ENCODE measurements around the gene CACFD1. TPM values are rescaled to one million over a fixed set of nuclear protein-coding genes. Genes with fewer than 3 reads are reported as not detected.

Gene CACFD1
- total RNA-seq, 2 experiments from 2014 or later, result 0.38 to 1.1 TPM

GRCh38 chr9:133485531-133486260 is 25.9 kb downstream of the CACFD1 start:
- peak; percentile 57 for ATAC-seq
- Mint-ChIP-seq H3K4me1 (peaks cover 6% of the 10 kb centered on the region), H3K36me3 (no peaks in the 10 kb centered on the region), H3K4me3 (no peak overlapping the region), H3K27ac (no peak overlapping the region), H3K9me3 (ENCODE audit: low read depth) (no peaks in the 10 kb centered on the region), H3K27me3 (peaks cover 5% of the 10 kb centered on the region)
- CTCF ChIA-PET, result interaction anchor here (0.7 to 4.8 kb wide), 20 partner anchors 10 to 464 kb away, joined by 3 to 52 read pairs (median 4); partner anchors contain the start of genes REXO4, STKLD1, SURF1 and SURF2
- DNase-seq, result no peak

GRCh38 chr9:133487331-133487725 is 27.6 kb downstream of the CACFD1 start:
- H3K4me3 Mint-ChIP-seq, result no peak overlapping the region
- no peaks in the 10 kb centered on the region for H3K36me3 Mint-ChIP-seq
- no peak for DNase-seq
- CTCF ChIA-PET, result interaction anchor here (1.1 to 4.8 kb wide), 11 partner anchors 9 to 306 kb away, joined by 3 to 52 read pairs (median 6); partner anchors contain the start of genes CACFD1, REXO4 and STKLD1
- H3K4me1 Mint-ChIP-seq, result peaks cover 6% of the 10 kb centered on the region
- peaks cover 5% of the 10 kb centered on the region for H3K27me3 Mint-ChIP-seq
- H3K9me3 Mint-ChIP-seq (ENCODE audit: low read depth), result no peaks in the 10 kb centered on the region
- ATAC-seq, result no peak
- no peak overlapping the region for H3K27ac Mint-ChIP-seq

- peaks cover 5% of the 10 kb centered on the region for H3K27me3 Mint-ChIP-seq
- no peak overlapping the region for H3K27ac Mint-ChIP-seq
- no peaks in the 10 kb centered on the region for H3K9me3 Mint-ChIP-seq (ENCODE audit: low read depth)
- H3K4me1 Mint-ChIP-seq, result peaks cover 6% of the 10 kb centered on the region
- CTCF ChIA-PET, result interaction anchor here (0.9 to 4.8 kb wide), 5 partner anchors 84 to 458 kb away, joined by 3 to 52 read pairs (median 3); no protein-coding TSS in a partner anchor
- no peak for ATAC-seq
- DNase-seq, result no peak
- no peaks in the 10 kb centered on the region for H3K36me3 Mint-ChIP-seq
- H3K4me3 Mint-ChIP-seq, result no peak overlapping the region
Observed at GRCh38 chr9:133488686-133489252, 29.0 kb downstream of the CACFD1 start.

DNA sequence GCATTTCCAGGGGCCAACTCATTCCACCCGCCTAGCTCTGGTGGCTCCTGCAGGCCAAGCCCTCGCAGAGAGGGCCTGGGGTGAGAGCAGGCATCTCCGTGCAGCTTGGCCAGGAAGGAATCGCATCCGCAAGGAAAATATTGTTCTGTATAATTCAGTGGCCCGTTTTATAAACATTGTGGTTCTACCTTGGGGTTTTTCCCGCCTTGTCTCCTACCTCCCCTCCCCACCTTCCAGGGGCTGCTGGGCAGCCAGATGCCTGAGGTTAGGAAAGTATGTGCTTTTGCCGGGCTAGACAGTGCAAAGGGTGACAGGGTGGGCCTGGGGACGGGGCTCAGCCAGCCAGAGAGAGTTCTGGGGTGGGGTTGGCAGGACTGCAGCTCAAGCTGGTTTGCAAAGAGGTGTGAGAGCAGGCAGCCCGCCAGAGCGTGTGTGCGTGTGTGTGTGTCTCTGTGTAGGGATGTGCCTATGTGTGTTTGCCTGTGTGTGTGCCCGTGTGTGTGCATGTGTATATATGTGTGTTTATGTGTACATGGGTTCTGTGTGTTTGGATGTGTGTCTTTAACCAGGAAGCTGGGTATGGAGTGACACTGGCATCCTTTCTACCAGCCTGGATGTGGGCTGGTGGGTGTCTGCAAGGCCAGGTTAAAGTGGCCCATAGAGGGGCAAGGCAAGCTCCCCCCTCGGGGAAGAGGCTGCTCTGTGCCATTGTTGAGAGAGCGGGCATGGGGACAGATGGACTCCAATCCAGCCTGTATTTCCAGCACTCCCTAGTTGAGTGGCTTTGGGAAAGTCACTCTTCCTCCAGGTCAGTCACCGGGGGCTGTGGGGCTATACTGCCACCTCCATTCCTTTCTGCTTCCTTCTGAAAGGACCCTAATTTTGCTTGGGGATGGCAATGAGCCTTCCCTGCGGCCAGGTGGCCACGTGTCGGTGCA is 29.7 kb downstream of the CACFD1 start:
- no peak for DNase-seq
- Mint-ChIP-seq H3K4me1 (peaks cover 6% of the 10 kb centered on the region), H3K9me3 (ENCODE audit: low read depth) (no peaks in the 10 kb centered on the region), H3K27me3 (peaks cover 5% of the 10 kb centered on the region), H3K36me3 (no peaks in the 10 kb centered on the region), H3K27ac (no peak overlapping the region), H3K4me3 (no peak overlapping the region)
- CTCF ChIA-PET, result interaction anchor here (1.1 to 4.8 kb wide), 3 partner anchors 85 to 303 kb away, joined by 3 to 52 read pairs (median 3); no protein-coding TSS in a partner anchor
- no peak for ATAC-seq

DNA sequence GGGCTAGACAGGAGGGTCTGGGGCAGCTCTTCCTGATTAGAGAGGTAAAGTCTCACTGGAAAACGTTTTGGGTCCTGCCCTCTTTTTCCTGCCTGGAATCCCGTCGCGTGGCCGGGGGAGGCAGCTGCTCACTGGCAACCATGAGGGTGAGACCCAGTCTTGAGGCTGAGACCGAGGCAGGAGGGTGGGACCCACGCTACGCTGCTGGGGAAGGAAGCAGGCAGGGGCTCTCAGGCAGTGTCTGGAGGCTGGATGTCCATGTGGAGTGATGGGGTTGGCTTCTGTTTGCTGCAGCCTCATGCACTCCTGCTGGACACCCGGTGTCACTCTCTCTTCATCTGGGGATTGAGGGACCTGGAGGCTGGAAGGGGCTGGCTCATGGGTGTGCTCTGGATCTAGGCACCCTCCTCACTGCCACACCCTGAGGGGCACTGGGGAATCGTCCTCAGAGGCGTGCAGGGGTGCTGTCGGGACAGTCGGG is 30.5 kb downstream of the CACFD1 start:
- Mint-ChIP-seq H3K27ac (no peak overlapping the region), H3K9me3 (ENCODE audit: low read depth) (no peaks in the 10 kb centered on the region), H3K4me3 (no peak overlapping the region), H3K36me3 (no peaks in the 10 kb centered on the region), H3K4me1 (peaks cover 6% of the 10 kb centered on the region), H3K27me3 (peaks cover 5% of the 10 kb centered on the region)
- CTCF ChIA-PET, result interaction anchor here (0.8 to 4.8 kb wide), 2 partner anchors 303 to 858 kb away, joined by 3 to 52 read pairs; no protein-coding TSS in a partner anchor
- ATAC-seq, result no peak
- DNase-seq, result no peak

DNA sequence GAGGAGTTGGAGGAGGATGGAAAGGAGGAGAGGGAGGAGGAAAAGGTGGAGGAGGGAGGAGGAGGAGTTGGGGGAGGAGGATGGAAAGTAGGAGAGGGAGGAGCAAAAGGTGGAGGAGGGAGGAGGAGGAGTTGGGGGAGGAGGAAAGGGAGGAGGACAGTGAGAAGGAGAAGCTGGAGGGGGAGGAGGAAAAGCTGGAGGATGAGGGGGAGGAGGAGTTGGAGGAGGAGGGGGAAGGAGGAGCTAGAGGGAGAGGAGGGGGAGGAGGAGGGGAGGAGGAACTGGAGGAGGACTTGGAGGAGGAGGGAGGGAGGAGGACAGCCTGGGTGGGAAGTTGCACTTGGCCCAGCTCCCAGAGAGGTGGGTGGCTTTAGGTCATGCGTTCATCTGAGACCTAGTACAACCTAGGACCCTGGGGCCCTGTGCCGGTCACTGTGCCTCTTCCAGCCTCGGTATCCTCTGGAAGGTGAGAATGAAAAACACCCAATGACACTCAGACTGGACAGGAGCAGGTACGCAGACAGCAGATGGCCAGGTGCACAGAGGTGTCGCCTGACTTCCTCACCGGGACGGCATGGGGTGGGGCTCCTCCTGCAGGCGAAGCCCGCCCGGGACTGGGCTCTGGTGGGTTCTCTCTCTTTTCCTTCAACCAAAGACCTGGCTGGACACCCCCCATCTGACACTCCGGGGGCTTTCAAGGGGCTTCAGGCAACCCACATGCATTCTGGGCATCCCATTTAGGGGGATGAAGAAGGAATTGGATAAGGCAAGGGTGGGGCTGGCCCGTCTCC is 31.3 kb downstream of the CACFD1 start:
- DNase-seq (no peak), ATAC-seq (no peak)
- Mint-ChIP-seq H3K27ac (no peak overlapping the region), H3K27me3 (peaks cover 5% of the 10 kb centered on the region), H3K9me3 (ENCODE audit: low read depth) (no peaks in the 10 kb centered on the region), H3K4me3 (no peak overlapping the region), H3K4me1 (peaks cover 4% of the 10 kb centered on the region), H3K36me3 (no peaks in the 10 kb centered on the region)
- CTCF ChIA-PET, result interaction anchor here (0.8 kb wide), 1 partner anchor 857 kb away, joined by 3 read pairs; no protein-coding TSS in a partner anchor

DNA sequence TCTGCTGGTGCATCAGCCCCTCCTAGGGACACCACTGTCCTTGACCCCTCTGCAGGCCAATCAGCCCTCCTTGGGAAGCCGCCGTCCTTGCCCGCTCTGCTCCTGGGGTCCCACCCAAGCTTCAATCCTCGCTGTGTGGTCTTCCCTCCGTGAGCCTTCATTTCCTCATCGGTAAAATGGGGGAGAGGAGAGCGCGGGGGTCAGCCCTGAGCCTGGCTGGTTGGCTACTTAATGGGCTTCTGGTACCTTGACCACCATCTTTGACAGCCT is 31.8 kb downstream of the CACFD1 start:
- no peaks in the 10 kb centered on the region for H3K4me1 Mint-ChIP-seq
- H3K36me3 Mint-ChIP-seq, result no peaks in the 10 kb centered on the region
- H3K9me3 Mint-ChIP-seq (ENCODE audit: low read depth), result no peaks in the 10 kb centered on the region
- no peak for ATAC-seq
- CTCF ChIA-PET, result no interaction called here
- no peak overlapping the region for H3K4me3 Mint-ChIP-seq
- no peak overlapping the region for H3K27ac Mint-ChIP-seq
- DNase-seq, result no peak
- H3K27me3 Mint-ChIP-seq, result peaks cover 5% of the 10 kb centered on the region

- Mint-ChIP-seq H3K4me1 (no peaks in the 10 kb centered on the region), H3K9me3 (ENCODE audit: low read depth) (no peaks in the 10 kb centered on the region), H3K4me3 (no peak overlapping the region), H3K36me3 (no peaks in the 10 kb centered on the region), H3K27ac (no peak overlapping the region), H3K27me3 (peaks cover 5% of the 10 kb centered on the region)
- CTCF ChIA-PET, result no interaction called here
- ATAC-seq (no peak), DNase-seq (no peak)
Observed at GRCh38 chr9:133492061-133493021, 32.6 kb downstream of the CACFD1 start.

- DNase-seq, result no peak
- Mint-ChIP-seq H3K36me3 (no peaks in the 10 kb centered on the region), H3K27ac (no peak overlapping the region), H3K4me1 (no peaks in the 10 kb centered on the region), H3K9me3 (ENCODE audit: low read depth) (no peaks in the 10 kb centered on the region), H3K27me3 (peaks cover 5% of the 10 kb centered on the region), H3K4me3 (no peak overlapping the region)
- no peak for ATAC-seq
- CTCF ChIA-PET, result no interaction called here
Observed at GRCh38 chr9:133493428-133493827, 33.6 kb downstream of the CACFD1 start.

- no peak for ATAC-seq
- no peak overlapping the region for H3K4me3 Mint-ChIP-seq
- H3K27me3 Mint-ChIP-seq, result peaks cover 5% of the 10 kb centered on the region
- H3K36me3 Mint-ChIP-seq, result no peaks in the 10 kb centered on the region
- H3K9me3 Mint-ChIP-seq (ENCODE audit: low read depth), result no peaks in the 10 kb centered on the region
- DNase-seq, result no peak
- CTCF ChIA-PET, result no interaction called here
- H3K27ac Mint-ChIP-seq, result no peak overlapping the region
- no peaks in the 10 kb centered on the region for H3K4me1 Mint-ChIP-seq
Observed at GRCh38 chr9:133493845-133494540, 34.2 kb downstream of the CACFD1 start.

DNA sequence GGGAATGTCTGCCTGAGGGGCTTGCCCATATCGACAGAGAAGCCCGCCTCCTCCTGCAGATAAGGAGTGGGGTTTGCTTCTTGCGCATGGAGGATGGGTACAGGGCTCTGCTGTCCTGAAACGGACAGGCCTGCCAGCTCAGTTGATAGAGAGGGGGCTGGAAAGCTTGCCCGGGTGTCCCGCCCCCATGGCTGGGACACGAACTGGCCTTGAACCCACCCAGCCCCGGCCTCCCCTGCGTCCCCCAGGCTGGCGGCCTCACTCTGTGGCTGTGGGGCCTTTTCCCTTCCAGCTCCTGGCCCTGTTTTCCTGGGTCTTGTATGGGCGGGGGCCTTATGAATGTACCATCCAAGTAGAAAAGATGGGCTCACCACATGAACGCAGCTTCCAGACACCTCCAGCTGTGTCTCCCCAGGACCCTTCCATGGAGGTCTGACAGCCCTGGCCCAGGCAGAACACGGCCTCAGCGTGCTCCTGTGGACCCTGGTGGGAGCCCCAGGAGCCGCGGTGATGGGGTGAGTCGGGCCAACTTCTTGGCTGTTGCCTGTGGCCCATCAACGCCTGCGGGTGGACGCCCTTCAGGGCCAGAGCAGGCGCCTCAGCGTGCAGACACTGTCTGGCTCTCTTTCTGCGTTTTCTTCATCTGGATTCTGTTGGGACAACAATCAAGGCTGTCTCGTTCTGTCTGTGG is 35.0 kb downstream of the CACFD1 start:
- Mint-ChIP-seq H3K27ac (no peak overlapping the region), H3K27me3 (no peaks in the 10 kb centered on the region), H3K9me3 (ENCODE audit: low read depth) (no peaks in the 10 kb centered on the region), H3K4me1 (no peaks in the 10 kb centered on the region), H3K4me3 (no peak overlapping the region), H3K36me3 (no peaks in the 10 kb centered on the region)
- CTCF ChIA-PET, result interaction anchor here (1.7 kb wide), 1 partner anchor 9 kb away, joined by 10 read pairs; no protein-coding TSS in a partner anchor
- no peak for ATAC-seq
- DNase-seq, result no peak

All from activated CD8-positive, alpha-beta memory T cell treated with anti-CD3 and anti-CD28 coated beads, Interleukin-2, amount 10 ng/mL, durations not matched to agents 7 days and 5 days (primary cell).